Stimulated activated CD4-positive, alpha-beta T cell treated with anti-CD3 and anti-CD28 coated beads, Interleukin-4, amount 100 ng/mL, for 1 hour (primary cell): ENCODE data around the gene WNK2.

Source experiments
- DNase-seq: peaks from one replicate; pipeline ENCODE4 v3.0.0-alpha.2; 2020

The WNK2 gene

GRCh38 chr9:93222890-93223259, 38.9 kb downstream of the WNK2 start:
- no peak for DNase-seq

GRCh38 chr9:93223260-93224180, 39.6 kb downstream of the WNK2 start:
- DNase-seq = no peak

DNA sequence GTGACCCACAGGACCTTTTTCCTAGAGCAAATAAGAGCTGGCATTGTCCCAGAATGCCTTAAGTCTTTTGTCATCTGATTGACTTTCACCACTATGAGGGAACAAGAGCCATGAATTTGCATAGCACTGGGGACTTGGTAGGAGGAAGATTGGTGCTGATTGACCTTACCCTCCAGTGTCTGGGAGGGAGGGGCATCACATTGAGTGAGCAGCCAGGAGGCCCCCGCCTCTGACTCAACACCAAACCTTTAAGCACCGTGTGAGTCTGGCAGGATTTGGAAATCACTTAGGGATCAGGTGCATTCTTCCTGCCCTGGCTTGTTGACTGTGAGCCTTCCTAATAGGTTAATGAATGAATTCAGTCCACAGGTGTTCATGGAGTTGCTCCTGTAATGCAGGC, 40.7 kb downstream of the WNK2 start:
- no peak for DNase-seq

DNA sequence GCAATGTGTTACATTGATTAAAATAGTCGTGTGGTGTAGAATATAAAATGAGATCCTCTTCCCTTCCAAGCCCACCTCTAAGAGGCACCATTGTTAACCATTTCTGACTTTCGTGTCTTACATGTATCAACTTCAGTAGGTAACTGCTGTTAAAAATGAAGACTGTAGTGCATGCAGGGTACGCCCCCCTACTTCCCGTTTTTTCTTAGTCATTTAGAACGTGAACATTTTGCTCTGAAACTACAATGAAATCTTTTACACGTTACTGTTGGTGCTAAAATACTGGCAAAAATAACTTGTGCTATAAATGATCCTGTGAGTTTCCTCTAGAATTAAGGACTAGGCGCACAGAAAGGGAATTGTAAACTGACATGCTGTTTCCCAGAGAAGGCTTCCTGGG, 41.5 kb downstream of the WNK2 start:
- DNase-seq = no peak

DNA sequence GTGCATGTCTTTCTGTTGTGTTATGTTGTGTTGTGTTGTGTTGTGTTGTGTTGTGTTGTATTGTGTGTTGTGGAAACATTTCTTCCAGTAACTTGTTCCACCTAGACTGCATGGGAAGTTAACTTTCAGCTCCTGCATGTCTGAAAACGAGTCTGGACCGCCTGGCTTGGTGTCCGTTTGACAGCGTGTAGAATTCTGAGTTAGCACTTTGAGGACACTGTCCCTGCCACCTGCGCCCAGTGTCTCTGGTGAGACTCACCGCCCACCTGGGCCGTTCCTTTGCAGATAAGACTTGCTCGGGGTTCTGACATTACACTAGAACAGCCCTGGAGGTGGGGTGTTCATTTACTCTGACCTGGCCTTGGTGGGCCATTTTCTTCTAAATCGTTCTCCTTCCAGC, 42.0 kb downstream of the WNK2 start:
- no peak for DNase-seq

DNA sequence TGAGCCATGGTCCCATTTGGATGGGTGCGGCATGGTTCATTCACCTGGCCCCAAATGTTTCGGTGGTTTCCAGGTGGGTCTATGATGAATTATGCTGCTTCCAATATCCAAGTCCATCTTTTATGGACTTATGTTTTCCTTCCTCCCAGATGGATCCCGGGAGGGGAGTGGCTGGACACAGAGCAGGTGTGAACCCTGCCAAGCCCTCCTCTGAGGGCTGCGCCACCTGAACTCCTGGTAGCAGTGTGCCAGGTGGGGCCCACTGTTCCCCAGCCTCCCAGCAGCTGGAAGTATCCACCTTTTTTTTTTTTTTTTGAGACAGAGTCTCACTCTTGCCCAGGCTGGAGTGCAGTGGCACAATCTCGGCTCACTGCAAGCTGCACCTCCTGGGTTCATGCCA, 42.9 kb downstream of the WNK2 start:
- DNase-seq = no peak

DNA sequence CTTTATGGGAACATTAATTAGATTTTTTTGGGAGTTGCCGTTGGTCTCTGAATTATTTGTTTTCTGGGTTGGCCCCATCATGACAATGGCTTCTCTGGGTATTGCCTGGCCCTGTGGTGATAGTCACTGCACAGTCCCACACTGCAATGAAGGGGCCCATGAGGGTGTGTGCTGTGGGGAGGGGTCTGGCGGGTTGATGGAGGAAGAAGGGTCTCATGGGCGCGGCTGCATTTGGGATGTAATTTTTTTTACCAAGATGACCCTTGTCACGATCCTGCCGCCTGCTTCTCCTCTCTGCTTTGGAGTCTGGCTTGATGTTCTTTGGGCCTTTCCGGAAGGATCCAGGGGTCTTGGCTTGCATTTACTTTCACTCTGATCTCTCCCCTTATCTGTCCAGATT, 44.1 kb downstream of the WNK2 start:
- no peak for DNase-seq

GRCh38 chr9:93228453-93228852, 44.5 kb downstream of the WNK2 start:
- DNase-seq = no peak

DNA sequence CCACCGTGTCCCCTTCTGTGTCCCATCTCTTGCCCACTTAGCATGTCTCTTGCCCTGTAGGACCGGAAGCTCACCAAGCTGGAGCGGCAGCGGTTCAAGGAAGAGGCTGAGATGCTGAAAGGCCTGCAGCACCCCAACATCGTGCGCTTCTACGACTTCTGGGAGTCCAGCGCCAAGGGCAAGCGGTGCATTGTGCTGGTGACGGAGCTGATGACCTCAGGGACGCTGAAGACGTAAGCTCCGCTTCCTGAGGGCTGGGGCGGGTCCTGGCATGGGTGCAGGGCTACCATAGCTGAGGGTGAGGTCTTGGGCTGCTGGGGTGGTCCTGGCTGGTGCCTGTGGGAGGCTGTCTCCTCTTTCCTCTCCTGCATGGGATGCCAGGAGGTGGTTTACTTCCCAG, 45.7 kb downstream of the WNK2 start:
- no peak for DNase-seq

DNA sequence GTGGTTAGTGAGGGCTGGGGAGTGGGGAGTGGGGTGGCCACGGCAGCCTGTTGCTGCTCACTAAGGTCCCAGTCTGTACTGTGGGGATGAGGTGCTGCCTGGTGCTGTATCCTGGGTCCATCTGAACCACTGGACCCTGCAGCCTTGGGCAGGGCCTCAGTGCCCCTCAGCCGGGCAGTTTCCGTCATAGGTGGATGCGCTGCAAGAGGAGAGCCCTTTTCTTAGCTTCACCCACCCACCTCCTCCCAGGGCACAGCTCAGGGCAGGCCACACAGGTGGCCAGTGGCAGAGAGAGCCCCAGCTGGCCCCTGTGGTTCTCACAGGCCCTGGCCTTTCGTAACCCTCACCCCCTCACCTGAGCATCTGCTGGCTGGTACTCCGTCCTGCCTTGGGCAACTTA, 46.2 kb downstream of the WNK2 start:
- no peak for DNase-seq

DNA sequence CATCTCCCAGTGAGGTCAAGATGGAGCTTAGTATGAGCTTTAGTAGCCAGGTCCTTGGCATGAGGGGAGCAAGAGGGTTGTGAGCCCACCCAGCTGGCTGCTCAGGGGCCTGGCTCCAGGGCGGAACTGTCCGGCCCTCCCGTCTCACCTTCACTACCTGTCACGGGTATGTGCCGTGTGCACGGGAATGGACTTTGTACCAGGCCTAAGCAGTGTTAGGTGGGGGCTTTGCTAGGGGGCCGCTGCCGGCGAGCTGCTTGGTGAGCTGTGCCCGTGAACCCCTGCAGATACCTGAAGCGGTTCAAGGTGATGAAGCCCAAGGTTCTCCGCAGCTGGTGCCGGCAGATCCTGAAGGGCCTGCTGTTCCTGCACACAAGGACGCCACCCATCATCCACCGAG, 46.7 kb downstream of the WNK2 start:
- no peak for DNase-seq

- no peak for DNase-seq
Measured at GRCh38 chr9:93231121-93231694, 47.3 kb downstream of the WNK2 start.

GRCh38 chr9:93231716-93232115, 47.8 kb downstream of the WNK2 start:
- no peak for DNase-seq

DNA sequence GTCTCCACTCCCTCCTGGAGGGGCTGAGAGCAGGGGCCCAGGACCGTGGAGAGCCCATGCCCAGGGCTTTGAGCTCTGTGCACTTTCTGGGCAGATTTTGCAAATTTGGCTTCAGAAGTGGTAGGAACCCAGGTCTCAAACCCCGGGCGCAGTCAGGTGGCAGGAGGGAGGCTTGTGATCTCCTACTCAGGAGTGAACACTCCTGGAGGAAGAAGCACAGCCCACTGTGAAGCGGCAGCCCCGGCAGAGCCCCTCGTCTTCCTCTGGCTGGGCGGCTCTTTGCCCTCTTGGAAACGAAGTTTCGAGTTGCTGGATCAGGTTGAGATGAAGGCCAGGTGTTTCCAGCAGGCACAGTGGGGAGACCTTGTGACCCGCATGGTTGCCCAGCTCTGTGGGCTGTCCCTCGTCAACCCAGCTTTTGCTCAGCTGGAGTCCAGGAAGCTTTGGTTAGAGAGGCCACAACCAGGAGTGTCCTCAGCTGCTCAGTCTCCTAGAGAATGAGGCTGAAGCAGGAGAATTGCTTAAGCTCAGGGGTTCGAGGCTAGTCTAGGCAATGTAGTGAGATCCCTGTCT, 48.5 kb downstream of the WNK2 start:
- DNase-seq = no peak

DNA sequence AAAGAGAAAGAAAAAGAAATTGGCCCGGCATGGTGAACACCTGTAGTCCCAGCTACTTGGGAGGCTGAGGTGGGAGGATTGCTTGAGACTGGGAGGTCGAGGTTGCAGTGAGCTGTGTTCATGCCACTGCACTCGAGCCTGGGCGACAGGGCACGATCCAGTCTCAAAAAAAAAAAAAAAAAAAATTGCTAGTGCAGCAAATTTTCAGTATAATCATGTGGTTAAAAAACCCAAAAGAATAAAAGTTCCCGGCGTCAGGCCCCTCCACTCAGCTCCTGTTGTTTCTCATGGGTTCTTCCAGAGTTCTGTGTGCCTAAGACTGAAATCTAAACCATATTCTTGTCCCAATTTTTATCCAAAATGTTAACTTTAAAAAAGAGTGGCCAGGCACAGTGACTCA, 49.1 kb downstream of the WNK2 start:
- DNase-seq = no peak

GRCh38 chr9:93234600-93234999, 50.7 kb downstream of the WNK2 start:
- DNase-seq = no peak

GRCh38 chr9:93235300-93235960, 51.5 kb downstream of the WNK2 start:
- no peak for DNase-seq

DNA sequence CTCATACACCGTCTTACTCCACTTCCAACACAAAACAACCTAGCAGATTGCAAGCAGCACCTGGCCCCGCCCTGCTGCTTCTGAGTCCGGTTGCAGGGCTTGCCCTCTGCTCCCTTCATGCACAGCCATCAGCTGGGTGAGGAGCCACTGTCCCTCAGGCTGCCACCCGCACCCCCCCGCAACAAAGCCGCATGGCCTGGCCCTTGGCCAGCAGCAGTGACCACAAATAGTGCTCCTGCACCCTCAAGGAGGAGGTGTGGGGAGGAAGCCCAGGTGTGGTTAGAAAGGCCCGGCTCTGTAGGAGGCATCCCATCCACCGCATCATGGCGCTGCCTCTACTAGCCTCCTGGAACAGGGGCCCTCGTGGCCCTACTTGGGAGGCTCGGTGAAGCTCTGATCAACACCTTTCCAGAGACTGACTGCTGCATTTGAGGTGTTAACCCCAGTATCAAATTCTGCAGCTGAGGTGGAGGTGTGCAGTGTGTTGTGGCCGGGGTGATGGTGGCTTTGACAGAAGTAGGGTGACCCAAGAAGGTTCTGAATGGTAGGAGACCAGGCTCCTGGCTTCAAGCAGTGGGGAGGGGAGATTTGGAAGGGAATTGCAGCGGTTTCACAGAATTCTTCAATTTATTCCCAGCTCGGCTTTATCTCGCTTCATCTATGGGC, 52.7 kb downstream of the WNK2 start:
- DNase-seq = no peak

DNA sequence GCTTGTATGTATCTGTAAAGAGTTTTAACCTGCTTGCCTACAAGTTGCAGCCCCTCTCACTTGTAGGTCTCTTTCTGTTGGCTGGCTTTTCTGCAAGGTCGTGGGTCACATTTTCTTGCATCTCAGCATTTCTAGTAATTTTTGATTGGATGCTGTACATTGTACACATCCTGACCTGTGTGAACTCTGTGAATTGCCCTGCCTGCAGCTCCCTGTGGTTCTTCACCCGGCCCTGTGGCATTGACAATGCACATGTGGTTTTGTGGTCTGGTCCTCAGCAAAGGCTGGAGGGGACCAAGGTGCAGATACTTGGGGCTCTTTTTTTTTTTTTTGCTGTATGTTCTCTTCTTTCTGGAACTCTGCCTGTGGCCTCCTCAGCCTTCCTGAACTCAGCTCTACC, 53.6 kb downstream of the WNK2 start:
- no peak for DNase-seq

DNA sequence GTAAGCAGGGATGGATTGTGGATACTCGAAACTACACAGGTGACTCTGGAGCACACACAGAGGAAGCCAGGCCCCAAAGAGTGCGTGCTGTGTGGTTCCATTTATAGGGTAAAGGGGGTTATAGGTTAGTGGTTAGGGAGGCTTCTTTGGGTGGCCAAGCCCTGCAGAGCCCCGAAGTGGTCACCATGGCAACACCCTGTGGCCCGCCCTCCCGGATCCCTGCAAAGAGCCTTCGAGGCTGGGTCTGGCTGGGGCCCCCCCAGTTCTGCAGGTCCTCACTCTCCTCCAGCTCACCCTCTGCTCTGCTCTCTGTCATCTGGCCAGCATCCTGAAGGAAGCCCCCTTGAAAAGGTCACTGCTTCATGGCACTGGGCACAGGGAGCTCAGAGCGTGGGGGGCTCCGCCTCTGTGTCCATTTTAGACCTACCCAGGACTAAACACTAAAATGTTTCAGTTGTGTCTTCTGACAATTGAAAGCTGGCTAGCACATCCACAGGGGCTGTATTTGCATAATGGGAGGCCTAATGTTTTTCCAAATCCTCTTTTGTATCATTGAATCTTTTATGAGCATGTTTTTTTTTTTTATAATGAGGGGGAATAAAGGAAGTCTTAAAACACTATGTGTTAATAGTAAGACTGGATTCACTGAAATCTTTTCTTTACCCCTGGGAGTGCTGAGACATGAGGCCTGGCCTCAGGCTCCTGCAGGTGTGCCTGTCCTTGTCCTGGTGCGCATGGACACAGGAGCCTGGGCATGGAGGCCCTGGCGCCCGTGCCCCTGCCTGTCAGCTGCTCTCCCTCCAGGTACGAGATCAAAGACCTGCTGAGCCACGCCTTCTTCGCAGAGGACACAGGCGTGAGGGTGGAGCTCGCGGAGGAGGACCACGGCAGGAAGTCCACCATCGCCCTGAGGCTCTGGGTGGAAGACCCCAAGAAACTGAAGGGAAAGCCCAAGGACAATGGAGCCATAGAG, 55.3 kb downstream of the WNK2 start:
- no peak for DNase-seq

GRCh38 chr9:93240891-93241334, 57.0 kb downstream of the WNK2 start:
- no peak for DNase-seq

- no peak for DNase-seq
Measured at GRCh38 chr9:93243112-93243511, 59.2 kb downstream of the WNK2 start.
